HepG2 (cell line): ENCODE data around the gene ITPK1. TPM values are rescaled to one million over a fixed set of nuclear protein-coding genes. Genes with fewer than 3 reads are reported as not detected.
A peak's percentile ranks its signal among the peaks of the same experiment; 100 is the strongest.

Experiments
- BCL6 ChIP-seq: IDR thresholded peaks from 2 replicates; pipeline ENCODE4 v1.6.1; 2016; ENCODE audit warnings: missing genetic modification reagents, missing compliant biosample characterization
- EZH2 ChIP-seq: conservative IDR thresholded peaks from 2 replicates; pipeline ENCODE4 v1.6.1; 2012; ENCODE audit warnings: mild to moderate bottlenecking, low read depth, low read length, moderate library complexity
- FLYWCH1 ChIP-seq: sonication (generic); formaldehyde crosslinking; IDR thresholded peaks from 2 replicates; pipeline ENCODE4 v1.8.1; 2023; ENCODE audit warnings: mild to moderate bottlenecking, missing genetic modification reagents
- FOXA1 ChIP-seq, 2 experiments: fragments of 450-650 bp in 1 of 2; sonication (generic) in 1 of 2; formaldehyde crosslinking in 1 of 2; IDR thresholded peaks; 2 replicates each; pipeline versions ENCODE4 v1.4.0 to v1.6.1; 2016 to 2020; ENCODE audit warnings: missing genetic modification reagents in 1 of 2
- FOXA3 ChIP-seq: IDR thresholded peaks from 2 replicates; pipeline ENCODE4 v1.6.1; 2016; ENCODE audit warnings: missing genetic modification reagents, missing compliant biosample characterization
- FOXP4 ChIP-seq: sonication (generic); formaldehyde crosslinking; IDR thresholded peaks from 2 replicates; pipeline ENCODE4 v1.4.0; 2020; ENCODE audit warnings: missing genetic modification reagents
- HDAC2 ChIP-seq: sonication (generic); formaldehyde crosslinking; IDR thresholded peaks from 2 replicates; pipeline ENCODE4 v1.4.0; 2020; ENCODE audit warnings: missing genetic modification reagents
- NFYB ChIP-seq: sonication (generic); formaldehyde crosslinking; IDR thresholded peaks from 2 replicates; pipeline ENCODE4 v1.4.0; 2020; ENCODE audit warnings: missing genetic modification reagents
- PBX3 ChIP-seq: sonication (generic); formaldehyde crosslinking; IDR thresholded peaks from 2 replicates; pipeline ENCODE4 v1.8.1; 2023; ENCODE audit warnings: missing genetic modification reagents, inconsistent platforms, borderline replicate concordance
- POLR2G ChIP-seq: fragments of 200-400 bp; formaldehyde crosslinking; IDR thresholded peaks from 2 replicates; pipeline ENCODE4 v1.6.1; 2018; ENCODE audit warnings: mild to moderate bottlenecking, low read depth, low read length, moderate library complexity
- SALL1 ChIP-seq: sonication (generic); formaldehyde crosslinking; IDR thresholded peaks from 2 replicates; pipeline ENCODE4 v1.8.0; 2022; ENCODE audit warnings: mild to moderate bottlenecking, missing genetic modification reagents
- SMYD3 ChIP-seq: sonication (generic); formaldehyde crosslinking; IDR thresholded peaks from 2 replicates; pipeline ENCODE4 v1.8.1; 2023; ENCODE audit warnings: mild to moderate bottlenecking, missing genetic modification reagents
- SOX13 ChIP-seq, 3 experiments: fragments of 450-650 bp in 1 of 3; sonication (generic) in 1 of 3; formaldehyde crosslinking in 1 of 3; IDR thresholded peaks in 2 of 3; conservative IDR thresholded peaks in 1 of 3; 2 replicates each; pipeline versions ENCODE4 v1.5.0 to v1.6.1; 2016 to 2020; ENCODE audit warnings: antibody characterized with exemption in 1 of 3, mild to moderate bottlenecking in 1 of 3, missing compliant biosample characterization in 1 of 3, missing genetic modification reagents in 1 of 3, moderate library complexity in 1 of 3
- SRSF1 ChIP-seq: fragments of 200-400 bp; formaldehyde crosslinking; optimal IDR thresholded peaks from 2 replicates; pipeline ENCODE3; 2017; ENCODE audit warnings: mild to moderate bottlenecking, low read depth, low read length, moderate library complexity
- TRAFD1 ChIP-seq: sonication (generic); formaldehyde crosslinking; IDR thresholded peaks from 2 replicates; pipeline ENCODE4 v1.5.1; 2020; ENCODE audit warnings: missing genetic modification reagents, mild to moderate bottlenecking, borderline replicate concordance
- XRCC5 ChIP-seq: fragments of 200-400 bp; formaldehyde crosslinking; optimal IDR thresholded peaks from 2 replicates; pipeline ENCODE3; 2017; ENCODE audit warnings: mild to moderate bottlenecking, low read length
- ZFP82 ChIP-seq: sonication (generic); formaldehyde crosslinking; IDR thresholded peaks from 2 replicates; pipeline ENCODE4 v1.5.1; 2020; ENCODE audit warnings: mild to moderate bottlenecking, missing genetic modification reagents, borderline replicate concordance
- ZNF251 ChIP-seq: sonication (generic); formaldehyde crosslinking; IDR thresholded peaks from 2 replicates; pipeline ENCODE4 v1.9.0; 2021; ENCODE audit warnings: mild to moderate bottlenecking, missing genetic modification reagents
- ZNF775 ChIP-seq: sonication (generic); formaldehyde crosslinking; IDR thresholded peaks from 2 replicates; pipeline ENCODE4 v1.4.0; 2020; ENCODE audit warnings: missing genetic modification reagents, mild to moderate bottlenecking, moderate library complexity, borderline replicate concordance
- ZNF780A ChIP-seq: sonication (generic); formaldehyde crosslinking; IDR thresholded peaks from 2 replicates; pipeline ENCODE4 v1.8.0; 2022; ENCODE audit warnings: mild to moderate bottlenecking, missing genetic modification reagents, moderate library complexity
- ZNF782 ChIP-seq: sonication (generic); formaldehyde crosslinking; IDR thresholded peaks from 2 replicates; pipeline ENCODE4 v1.4.0; 2020; ENCODE audit warnings: missing genetic modification reagents, mild to moderate bottlenecking, borderline replicate concordance
- ZSCAN5A ChIP-seq: sonication (generic); formaldehyde crosslinking; IDR thresholded peaks from 2 replicates; pipeline ENCODE4 v1.8.0; 2022; ENCODE audit warnings: mild to moderate bottlenecking, missing genetic modification reagents, borderline replicate concordance
- polyA plus RNA-seq, 8 experiments: library from polyadenylated mRNA; depleted of rRNA in 3 of 8; stranded (reverse) in 7 of 8; unstranded in 1 of 8; fragments of >200 nt; fragmentation: Illumina TruSeq in 4 of 8; extraction: Trizol in 4 of 8; gene quantifications; 2 replicates each; pipeline versions ENCODE4 v1.2.1 to v1.2.3, GENCODE V29; 2011 to 2016; ENCODE audit warnings: low read depth in 4 of 8, missing spikeins in 1 of 8, mixed read lengths in 1 of 8; ENCODE audit not compliant: insufficient read depth in 1 of 8
- total RNA-seq, 5 experiments: library from RNA; depleted of rRNA; stranded (reverse); fragments of >200 nt; fragmentation: Illumina TruSeq; extraction: Trizol; gene quantifications; 2 replicates each; pipeline ENCODE4 v1.2.3, GENCODE V29; 2016; ENCODE audit warnings: low read depth in 1 of 5

Gene ITPK1
- total and polyA plus RNA-seq, 2 of the 13 experiments (the other 11 are each of a cell fraction or from before 2014, with no cell fraction given): 20.5 to 47.5 TPM

GRCh38 chr14:92986254-92987147 lies 129.2 kb downstream of the ITPK1 start (continued):
- peak; percentile 47; the same call in 1 of the 2 replicates for TF ChIP-seq HDAC2
- no peak for TF ChIP-seq EZH2
- peak; percentile 28; the same call in 1 of the 2 replicates for TF ChIP-seq FOXA3 (CRISPR knock-in tag)
- no peak for TF ChIP-seq ZNF775
- TF ChIP-seq SMYD3 (CRISPR knock-in tag): no peak
- TF ChIP-seq PBX3: no peak
- no peak for TF ChIP-seq NFYB (CRISPR knock-in tag)
- peak; percentile 71; the same call in 1 of the 2 replicates for TF ChIP-seq BCL6 (CRISPR knock-in tag)
- TF ChIP-seq ZSCAN5A: no peak
- TF ChIP-seq ZNF782 (CRISPR knock-in tag): no peak
- TF ChIP-seq ZNF780A (CRISPR knock-in tag): no peak
- no peak for TF ChIP-seq SRSF1
- TF ChIP-seq ZFP82 (CRISPR knock-in tag): no peak
- TF ChIP-seq SALL1 (CRISPR knock-in tag): peak; percentile 45; the same call in 1 of the 2 replicates
- no peak for TF ChIP-seq FOXP4 (CRISPR knock-in tag)
- TF ChIP-seq ZNF251: no peak
- TF ChIP-seq FLYWCH1 (CRISPR knock-in tag): no peak
- peak; percentile 22 for TF ChIP-seq XRCC5
- TF ChIP-seq SOX13 (IDR thresholded peaks at IDR 0.05): no peak
- peak in 1 of 2 experiments; percentile 23; a peak in 1 of 4 replicates for TF ChIP-seq SOX13 (CRISPR knock-in tag; conservative IDR thresholded peaks at IDR 0.05 in 1 of 2, IDR thresholded peaks at IDR 0.05 in 1 of 2)
- TF ChIP-seq FOXA1 (IDR thresholded peaks at IDR 0.05): no peak
- peak; percentile 76 for TF ChIP-seq FOXA1 (CRISPR knock-in tag; IDR thresholded peaks at IDR 0.05)
- no peak for TF ChIP-seq POLR2G
- TF ChIP-seq TRAFD1 (CRISPR knock-in tag): no peak
